CD4-positive, alpha-beta T cell (primary cell): ENCODE data around the gene CDC16. TPM values are rescaled to one million over a fixed set of nuclear protein-coding genes. Genes with fewer than 3 reads are reported as not detected.

Experiments
- ATAC-seq: fragments of 200-7000 bp; cut with Tn5 transposase; one replicate; pipeline ENCODE4 v1.10.0; 2022; ENCODE audit warnings: mild to moderate bottlenecking; ENCODE audit not compliant: poor library complexity
- CTCF ChIA-PET: fragments of 350-600 bp; sonication (Branson Sonifier 250); formaldehyde crosslinking; loops from one replicate; lab custom pipeline; 2021; ENCODE audit warnings: antibody characterized with exemption, inconsistent platforms; lab: Charles Lee
- POLR2A ChIA-PET: fragments of 350-600 bp; sonication (Branson Sonifier 250); formaldehyde crosslinking; loops from one replicate; lab custom pipeline; 2021; ENCODE audit warnings: antibody characterized with exemption, inconsistent platforms; lab: Charles Lee
- DNase-seq, 14 experiments: peaks; one replicate each; pipeline ENCODE4 v3.0.0-alpha.2; 2013 to 2020; ENCODE audit warnings: mixed read lengths in 2 of 14
- H3K27ac ChIP-seq, 2 donors: one replicate each; pipeline versions ENCODE4 v1.5.1 to v1.7.0; 2013; ENCODE audit warnings: low read length in 2 of 2, low read depth in 1 of 2, mild to moderate bottlenecking in 1 of 2
- H3K27me3 ChIP-seq, 2 experiments: 1 replicate in 1 of 2; 2 replicates in 1 of 2; pipeline versions ENCODE4 v1.6.1 to v1.7.0; 2013; ENCODE audit warnings: low read length in 2 of 2, control low read depth in 1 of 2, mild to moderate bottlenecking in 1 of 2, moderate library complexity in 1 of 2; ENCODE audit not compliant: insufficient read depth in 2 of 2, control insufficient read depth in 1 of 2
- H3K36me3 ChIP-seq: one replicate; pipeline ENCODE4 v1.6.1; 2013; ENCODE audit warnings: low read length, control low read depth; ENCODE audit not compliant: insufficient read depth
- H3K4me1 ChIP-seq: one replicate; pipeline ENCODE4 v1.6.1; 2013; ENCODE audit warnings: low read length, control low read depth; ENCODE audit not compliant: insufficient read depth
- H3K4me3 ChIP-seq: one replicate; pipeline ENCODE4 v1.5.1; 2013; ENCODE audit warnings: mild to moderate bottlenecking, low read length, moderate library complexity
- H3K9me3 ChIP-seq, 2 experiments: 1 replicate in 1 of 2; 2 replicates in 1 of 2; pipeline versions ENCODE4 v1.6.1 to v1.7.0; 2013; ENCODE audit warnings: low read length in 2 of 2, mild to moderate bottlenecking in 2 of 2, control low read depth in 1 of 2, moderate library complexity in 1 of 2; ENCODE audit not compliant: control insufficient read depth in 1 of 2, insufficient read depth in 1 of 2
- H3K27ac Mint-ChIP-seq: one replicate; pipeline ENCODE4 v1.8.0; 2020; ENCODE audit warnings: mixed read lengths
- H3K27me3 Mint-ChIP-seq: one replicate; pipeline ENCODE4 v1.8.0; 2021; ENCODE audit warnings: mixed read lengths
- H3K36me3 Mint-ChIP-seq: one replicate; pipeline ENCODE4 v1.8.0; 2021; ENCODE audit warnings: low read depth, mixed read lengths
- H3K4me1 Mint-ChIP-seq: one replicate; pipeline ENCODE4 v1.8.0; 2021; ENCODE audit warnings: low read depth, mixed read lengths
- H3K4me3 Mint-ChIP-seq: one replicate; pipeline ENCODE4 v1.8.0; 2020; ENCODE audit warnings: mild to moderate bottlenecking, mixed read lengths
- H3K9me3 Mint-ChIP-seq: one replicate; pipeline ENCODE4 v1.8.0; 2020; ENCODE audit warnings: mixed read lengths
- CTCF ChIP-seq: fragments of 200-600 bp; IDR thresholded peaks from one replicate; pipeline ENCODE4 v1.8.0; 2022; ENCODE audit warnings: antibody characterized with exemption, mild to moderate bottlenecking
- intact Hi-C, 2 experiments: fragments of 100-400 bp; cut with DNase I in 1 of 2; cut with micrococcal nuclease in 1 of 2; formaldehyde crosslinking; loops; one replicate each; pipeline versions ENCODE4 v1.15.1 to v1.9.0; 2023 to 2025; cut with DNase I, micrococcal nuclease
- total RNA-seq, 174 experiments: library from RNA in 2 of 174; stranded (reverse) in 2 of 174; gene quantifications; one replicate each; pipeline ENCODE4 v1.2.3 and lab custom pipeline; 2021 to 2026

CDC16 gene
- total RNA-seq, 2 experiments from 2014 or later: 68.4 to 69.4 TPM

DNA sequence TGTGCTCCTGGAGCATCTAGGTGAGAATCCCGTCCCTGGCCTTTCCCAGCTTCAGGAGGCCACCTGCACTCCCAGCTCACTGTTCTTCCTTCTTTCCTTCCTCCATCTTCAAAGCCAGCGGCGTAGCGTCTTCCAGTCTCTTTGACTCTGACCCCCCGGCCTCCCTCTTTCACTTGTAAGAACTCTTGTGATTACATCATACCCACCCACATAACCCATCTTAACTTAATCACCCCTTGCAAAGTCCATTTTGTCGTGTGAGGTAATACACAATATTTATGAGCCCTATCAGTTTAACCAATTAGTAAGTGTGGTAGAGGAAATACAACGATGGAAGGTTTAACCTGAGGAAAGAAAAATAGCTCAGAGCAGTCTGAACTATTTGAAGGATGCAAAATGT, 4.6 kb upstream of the CDC16 start:
- intact Hi-C loops: no loop called here
- Histone ChIP-seq H3K27me3 (no peaks in the 10 kb centered on the region), H3K4me3 (no peak overlapping the region), H3K27ac (no peak overlapping the region), H3K9me3 (no peaks in the 10 kb centered on the region), H3K4me1 (peaks cover 24% of the 10 kb centered on the region), H3K36me3 (no peaks in the 10 kb centered on the region)
- DNase-seq (no peak), ATAC-seq (no peak)
- no peak for TF ChIP-seq CTCF
- peaks cover 37% of the 10 kb centered on the region for H3K4me1 Mint-ChIP-seq
- no peaks in the 10 kb centered on the region for H3K36me3 Mint-ChIP-seq
- peak overlapping the region; percentile 49 for H3K27ac Mint-ChIP-seq
- no peaks in the 10 kb centered on the region for H3K9me3 Mint-ChIP-seq
- POLR2A ChIA-PET: no interaction called here
- no peak overlapping the region for H3K4me3 Mint-ChIP-seq
- CTCF ChIA-PET: interaction anchor here (0.6 kb wide), 1 partner anchor 863 kb away, joined by 5 read pairs; no protein-coding TSS in a partner anchor
- H3K27me3 Mint-ChIP-seq: no peaks in the 10 kb centered on the region

- no peak overlapping the region for H3K27ac ChIP-seq
- H3K9me3 ChIP-seq: no peaks in the 10 kb centered on the region
- H3K9me3 Mint-ChIP-seq: no peaks in the 10 kb centered on the region
- intact Hi-C loops: no loop called here
- no peak for DNase-seq
- H3K4me1 Mint-ChIP-seq: peaks cover 38% of the 10 kb centered on the region
- no peaks in the 10 kb centered on the region for H3K36me3 ChIP-seq
- TF ChIP-seq CTCF: no peak
- CTCF ChIA-PET: no interaction called here
- POLR2A ChIA-PET: no interaction called here
- H3K4me3 Mint-ChIP-seq: no peak overlapping the region
- H3K36me3 Mint-ChIP-seq: peaks cover 3% of the 10 kb centered on the region
- peaks cover 26% of the 10 kb centered on the region for H3K4me1 ChIP-seq
- no peaks in the 10 kb centered on the region for H3K27me3 Mint-ChIP-seq
- peak overlapping the region; percentile 49 for H3K27ac Mint-ChIP-seq
- ATAC-seq: no peak
- no peaks in the 10 kb centered on the region for H3K27me3 ChIP-seq
- H3K4me3 ChIP-seq: no peak overlapping the region
Observed at GRCh38 chr13:114230575-114230974, 4.1 kb upstream of the CDC16 start.

DNA sequence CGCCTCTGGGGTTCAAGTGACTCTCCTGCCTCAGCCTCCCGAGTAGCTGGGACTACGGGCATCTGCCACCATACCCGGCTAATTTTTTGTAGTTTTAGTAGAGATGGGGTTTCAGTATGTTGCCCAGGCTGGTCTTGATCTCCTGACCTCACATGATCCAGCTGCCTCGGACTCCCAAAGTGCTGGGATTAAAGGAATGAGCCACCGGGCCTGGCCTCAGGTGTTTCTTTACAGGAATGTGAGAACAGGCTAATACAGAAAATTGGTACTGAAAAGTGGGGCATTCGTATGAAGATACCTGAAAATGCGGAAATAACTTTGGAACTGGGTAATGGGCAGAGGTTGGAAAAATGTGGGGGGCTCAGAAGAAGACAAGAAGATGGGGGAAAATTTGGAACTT, 2.8 kb upstream of the CDC16 start:
- DNase-seq (no peak), ATAC-seq (no peak)
- Histone ChIP-seq H3K4me1 (peaks cover 22% of the 10 kb centered on the region), H3K9me3 (no peaks in the 10 kb centered on the region), H3K36me3 (peaks cover 4% of the 10 kb centered on the region), H3K4me3 (no peak overlapping the region), H3K27ac (no peak overlapping the region), H3K27me3 (no peaks in the 10 kb centered on the region)
- ChIA-PET POLR2A (interaction anchor here (0.6 kb wide), 1 partner anchor 119 kb away, joined by 3 read pairs; no protein-coding TSS in a partner anchor), CTCF (no interaction called here)
- Mint-ChIP-seq H3K27me3 (no peaks in the 10 kb centered on the region), H3K27ac (no peak overlapping the region), H3K36me3 (peaks cover 16% of the 10 kb centered on the region), H3K4me3 (no peak overlapping the region), H3K4me1 (peaks cover 37% of the 10 kb centered on the region), H3K9me3 (no peaks in the 10 kb centered on the region)
- intact Hi-C loops: no loop called here
- no peak for TF ChIP-seq CTCF
